Smooth muscle cell (in vitro differentiated cells): ENCODE measurements around the gene PRRT1B. TPM values are rescaled to one million over a fixed set of nuclear protein-coding genes. Genes with fewer than 3 reads are reported as not detected.
A peak's percentile ranks its signal among the peaks of the same experiment; 100 is the strongest.

Experiments
- DNase-seq: peaks from one replicate; lab custom pipeline; 2025; ENCODE audit not compliant: unreplicated experiment; lab: John Stamatoyannopoulos, UW
- H2AFZ ChIP-seq: fragments of 200-600 bp; sonication (generic); 2 replicates; pipeline ENCODE4 v1.6.0; 2016; ENCODE audit warnings: antibody characterized with exemption, low read depth, mild to moderate bottlenecking
- H3F3A ChIP-seq: fragments of 200-600 bp; sonication (generic); 2 replicates; pipeline ENCODE4 v1.6.0; 2017; ENCODE audit warnings: antibody characterized with exemption, low read depth
- H3K27ac ChIP-seq: fragments of 200-600 bp; sonication (generic); 2 replicates; pipeline ENCODE4 v1.5.1; 2016; ENCODE audit warnings: low read depth, mild to moderate bottlenecking
- H3K27me3 ChIP-seq: fragments of 200-600 bp; sonication (generic); 2 replicates; pipeline ENCODE4 v1.6.1; 2016; ENCODE audit warnings: low read depth, mild to moderate bottlenecking
- H3K36me3 ChIP-seq: fragments of 200-600 bp; sonication (generic); 2 replicates; pipeline ENCODE4 v1.5.1; 2016; ENCODE audit warnings: low read depth
- H3K4me1 ChIP-seq: fragments of 200-600 bp; sonication (generic); 2 replicates; pipeline ENCODE4 v1.5.1; 2016; ENCODE audit warnings: low read depth
- H3K4me2 ChIP-seq: fragments of 200-600 bp; sonication (generic); 2 replicates; pipeline ENCODE4 v1.6.0; 2016; ENCODE audit warnings: mild to moderate bottlenecking
- H3K4me3 ChIP-seq: fragments of 200-600 bp; sonication (generic); 2 replicates; pipeline ENCODE4 v1.5.1; 2016; ENCODE audit warnings: mild to moderate bottlenecking
- H3K79me2 ChIP-seq: fragments of 200-600 bp; sonication (generic); 2 replicates; pipeline ENCODE4 v1.6.0; 2016; ENCODE audit warnings: low read depth, mild to moderate bottlenecking
- H3K9ac ChIP-seq: fragments of 200-600 bp; sonication (generic); 2 replicates; pipeline ENCODE4 v1.6.0; 2016; ENCODE audit warnings: low read depth
- H3K9me3 ChIP-seq: fragments of 200-600 bp; sonication (generic); replicated peaks from 2 replicates; pipeline ENCODE4 v1.5.1; 2016; ENCODE audit warnings: low read depth
- H4K20me1 ChIP-seq: fragments of 200-600 bp; sonication (generic); 2 replicates; pipeline ENCODE4 v1.6.0; 2016; ENCODE audit warnings: low read depth
- WGBS: methylation state at CpG from one replicate; pipeline ENCODE4 v1.1.7; 2016; ENCODE audit warnings: low lambda C conversion rate; 5-methylcytosine and 5-hydroxymethylcytosine counted together
- polyA plus RNA-seq: library from polyadenylated mRNA; unstranded; fragments of >200 nt; fragmentation: Nextera tagmentation; extraction: Ambion mirVana; gene quantifications from 2 replicates; pipeline ENCODE4 v1.2.1, GENCODE V29; 2016
- total RNA-seq: library from RNA; depleted of rRNA; stranded (reverse); fragments of >200 nt; gene quantifications from 2 replicates; pipeline ENCODE4 v1.2.3, GENCODE V29; 2014
- TF ChIP-seq, protein P1 (sequence below): fragments of 200-600 bp; sonication (generic); IDR thresholded peaks from 2 replicates; pipeline ENCODE4 v1.5.1; 2017; ENCODE audit warnings: borderline replicate concordance, mild to moderate bottlenecking, antibody characterized with exemption; ENCODE audit not compliant: insufficient read depth, poor library complexity, severe bottlenecking

The PRRT1B gene
- total and polyA plus RNA-seq, 2 experiments from 2014 or later, result not detected

DNA sequence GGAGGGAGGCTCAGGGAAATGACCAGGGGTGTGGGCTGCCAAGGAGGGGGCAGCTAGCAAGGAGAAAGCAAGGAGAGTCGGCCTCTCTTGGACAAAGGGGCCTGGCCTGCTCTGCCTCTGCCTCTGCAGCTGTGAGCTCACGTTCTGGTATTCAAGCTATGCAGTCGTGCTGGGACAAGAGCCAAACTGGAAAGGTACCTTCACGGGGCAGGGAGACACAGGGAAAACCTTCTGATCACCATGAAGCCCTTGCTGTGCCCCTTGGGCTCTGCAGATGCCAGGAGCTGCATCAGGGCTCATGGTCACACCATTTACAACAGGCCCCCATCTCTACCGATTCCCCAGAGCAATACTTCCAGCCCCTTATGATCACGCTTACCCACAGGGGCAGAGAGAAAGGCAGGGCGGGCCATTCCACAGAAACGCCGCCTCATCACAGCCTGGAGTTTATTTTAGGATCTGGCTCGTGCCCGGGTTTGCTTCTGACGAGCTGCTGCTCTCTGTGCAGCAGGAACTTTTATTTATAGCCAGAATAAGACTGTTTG, 63.2 kb downstream of the PRRT1B start:
- Histone ChIP-seq H2AFZ (no peak overlapping the region), H3K79me2 (no peaks in the 10 kb centered on the region), H4K20me1 (peaks cover 15% of the 10 kb centered on the region), H3K4me3 (peak overlapping the region; percentile 38), H3K9ac (peak overlapping the region; percentile 80), H3K4me2 (peak overlapping the region; percentile 84), H3F3A (peaks cover 18% of the 10 kb centered on the region), H3K9me3 (no peaks in the 10 kb centered on the region), H3K27me3 (no peaks in the 10 kb centered on the region), H3K36me3 (no peaks in the 10 kb centered on the region), H3K4me1 (peaks cover 20% of the 10 kb centered on the region), H3K27ac (peak overlapping the region; percentile 90)
- WGBS, result 8% methylated on average over 12 of the region's 12 CpGs
- TF ChIP-seq, protein P1, sequence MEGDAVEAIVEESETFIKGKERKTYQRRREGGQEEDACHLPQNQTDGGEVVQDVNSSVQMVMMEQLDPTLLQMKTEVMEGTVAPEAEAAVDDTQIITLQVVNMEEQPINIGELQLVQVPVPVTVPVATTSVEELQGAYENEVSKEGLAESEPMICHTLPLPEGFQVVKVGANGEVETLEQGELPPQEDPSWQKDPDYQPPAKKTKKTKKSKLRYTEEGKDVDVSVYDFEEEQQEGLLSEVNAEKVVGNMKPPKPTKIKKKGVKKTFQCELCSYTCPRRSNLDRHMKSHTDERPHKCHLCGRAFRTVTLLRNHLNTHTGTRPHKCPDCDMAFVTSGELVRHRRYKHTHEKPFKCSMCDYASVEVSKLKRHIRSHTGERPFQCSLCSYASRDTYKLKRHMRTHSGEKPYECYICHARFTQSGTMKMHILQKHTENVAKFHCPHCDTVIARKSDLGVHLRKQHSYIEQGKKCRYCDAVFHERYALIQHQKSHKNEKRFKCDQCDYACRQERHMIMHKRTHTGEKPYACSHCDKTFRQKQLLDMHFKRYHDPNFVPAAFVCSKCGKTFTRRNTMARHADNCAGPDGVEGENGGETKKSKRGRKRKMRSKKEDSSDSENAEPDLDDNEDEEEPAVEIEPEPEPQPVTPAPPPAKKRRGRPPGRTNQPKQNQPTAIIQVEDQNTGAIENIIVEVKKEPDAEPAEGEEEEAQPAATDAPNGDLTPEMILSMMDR, result no peak
- DNase-seq, result peak; percentile 23

Other genes starting within 250 kb of the PRRT1B start
- gene PRRC2B, start 151.4 kb upstream of the PRRT1B start, total RNA-seq, result 73.5 and 97.2 TPM in 2 replicates
- 38.6 and 53.7 TPM in 2 replicates for gene PRRC2B, start 151.4 kb upstream of the PRRT1B start, polyA plus RNA-seq
- 11.8 and 14.6 TPM in 2 replicates for gene POMT1, start 42.6 kb upstream of the PRRT1B start, total RNA-seq
- gene POMT1, start 42.6 kb upstream of the PRRT1B start, polyA plus RNA-seq, result 15.2 and 23.6 TPM in 2 replicates
- 9.7 and 13.6 TPM in 2 replicates for gene UCK1, start 14.3 kb upstream of the PRRT1B start, total RNA-seq
- 18.7 and 20.2 TPM in 2 replicates for gene UCK1, start 14.3 kb upstream of the PRRT1B start, polyA plus RNA-seq
- gene RAPGEF1, start 194.6 kb downstream of the PRRT1B start, total RNA-seq, result 15.3 and 17.8 TPM in 2 replicates
- gene RAPGEF1, start 194.6 kb downstream of the PRRT1B start, polyA plus RNA-seq, result 16.4 and 21.8 TPM in 2 replicates